Breast epithelium (tissue), 3 donors: ENCODE measurements around the gene CAV1.

ENCODE experiments used
- CTCF ChIP-seq, 3 donors: fragments of 450-650 bp; IDR thresholded peaks; one replicate each; pipeline ENCODE4 v1.5.1; 2016 to 2017; ENCODE audit warnings: antibody characterized with exemption in 3 of 3, mild to moderate bottlenecking in 3 of 3, moderate library complexity in 3 of 3
- POLR2AphosphoS5 ChIP-seq, 3 donors: sonication (generic); formaldehyde crosslinking; IDR thresholded peaks; one replicate each; pipeline ENCODE4 v1.6.1; 2017; ENCODE audit warnings: antibody characterized with exemption in 3 of 3

GRCh38 chr7:116511552-116512519 lies 13.0 kb upstream of the CAV1 start:
- no peak for TF ChIP-seq CTCF (IDR thresholded peaks at IDR 0.05)
- TF ChIP-seq POLR2AphosphoS5 (IDR thresholded peaks at IDR 0.05), result peak in 1 of 3 donors; percentile 49
